HepG2 (cell line): Measurements from ENCODE around the gene MYL9. TPM values are rescaled to one million over a fixed set of nuclear protein-coding genes. Genes with fewer than 3 reads are reported as not detected.
A peak's percentile ranks its signal among the peaks of the same experiment; 100 is the strongest.

Experiments used
- ATAC-seq: fragments of 200-7000 bp; cut with Tn5 transposase; 3 replicates; pipeline ENCODE4 v1.9.1; 2020; ENCODE audit warnings: mild to moderate bottlenecking, moderate library complexity
- BruUV-seq: library from RNA; stranded (reverse); fragments of 400-500 nt; replicated peaks from 2 replicates; lab custom pipeline; 2021; lab: Mats Ljungman, UMichigan
- CTCF ChIA-PET: fragments of 300-600 bp; formaldehyde crosslinking; extraction: SDS; loops from one replicate; lab custom pipeline; 2021; ENCODE audit warnings: low total read pairs, inconsistent platforms, low intra/inter-chr PET ratio; lab: Yijun Ruan, JAX
- POLR2A ChIA-PET: fragments of 350-600 bp; sonication (Branson Sonifier 250); formaldehyde crosslinking; loops from one replicate; lab custom pipeline; 2020; ENCODE audit warnings: antibody characterized with exemption, inconsistent platforms; lab: Yijun Ruan, JAX
- DNase-seq: peaks from one replicate; pipeline ENCODE4 v3.0.0-alpha.2; 2015; ENCODE audit warnings: low spot score
- FAIRE-seq: peaks from 3 replicates; lab custom pipeline; 2011; peaks lifted over from hg19 to GRCh38; lab: Jason Lieb, UNC
- H2AFZ ChIP-seq: one replicate; pipeline ENCODE4 v1.6.1; 2011; ENCODE audit warnings: low read length, inconsistent platforms
- H3K27ac ChIP-seq: fragments of 300-600 bp; 3 replicates; pipeline ENCODE4 v1.8.0; 2011; ENCODE audit warnings: mixed run types, mild to moderate bottlenecking, mixed read lengths, low read length, inconsistent platforms; ENCODE audit not compliant: insufficient read depth; ENCODE audit errors: extremely low read length
- H3K27me3 ChIP-seq, 2 experiments: fragments of 200-600 bp in 1 of 2; 2 replicates in 1 of 2; 3 replicates in 1 of 2; pipeline versions ENCODE4 v1.6.0 to v1.8.0; 2011; ENCODE audit warnings: low read length in 2 of 2, mild to moderate bottlenecking in 2 of 2, moderate library complexity in 2 of 2, inconsistent platforms in 1 of 2; ENCODE audit not compliant: insufficient read depth in 2 of 2, control insufficient read depth in 1 of 2
- H3K36me3 ChIP-seq, 2 experiments: fragments of 200-600 bp in 1 of 2; replicated peaks in 1 of 2; 2 replicates in 1 of 2; 3 replicates in 1 of 2; pipeline versions ENCODE4 v1.5.1 to v1.8.0; 2011; ENCODE audit warnings: low read length in 2 of 2, inconsistent platforms in 1 of 2; ENCODE audit not compliant: insufficient read depth in 2 of 2, control insufficient read depth in 1 of 2
- H3K4me1 ChIP-seq: 2 replicates; pipeline ENCODE4 v1.5.1; 2012; ENCODE audit warnings: low read length, inconsistent platforms; ENCODE audit not compliant: insufficient read depth
- H3K4me2 ChIP-seq: 2 replicates; pipeline ENCODE4 v1.6.0; 2011; ENCODE audit warnings: low read depth, low read length, inconsistent platforms
- H3K4me3 ChIP-seq, 3 experiments: fragments of 200-600 bp in 1 of 3; sonication (generic), shearing (Covaris generic) in 1 of 3; replicated peaks in 1 of 3; 2 replicates each; pipeline ENCODE4 v1.5.1; 2011 to 2016; ENCODE audit warnings: low read length in 3 of 3, inconsistent platforms in 2 of 3, low read depth in 2 of 3, mild to moderate bottlenecking in 2 of 3, control low read depth in 1 of 3, mixed read lengths in 1 of 3; ENCODE audit not compliant: insufficient read depth in 1 of 3
- H3K79me2 ChIP-seq: one replicate; pipeline ENCODE4 v1.6.1; 2011; ENCODE audit warnings: low read length, inconsistent platforms; ENCODE audit not compliant: insufficient read depth
- H3K9ac ChIP-seq: 2 replicates; pipeline ENCODE4 v1.6.0; 2011; ENCODE audit warnings: mild to moderate bottlenecking, low read depth, low read length, inconsistent platforms; ENCODE audit not compliant: insufficient read depth
- H3K9me3 ChIP-seq: 2 replicates; pipeline ENCODE4 v1.5.1; 2012; ENCODE audit warnings: mild to moderate bottlenecking, low read length
- H4K20me1 ChIP-seq: 2 replicates; pipeline ENCODE4 v1.6.0; 2011; ENCODE audit warnings: inconsistent platforms, mild to moderate bottlenecking, low read length, moderate library complexity; ENCODE audit not compliant: insufficient read depth
- KDM5B ChIP-seq: sonication (generic); formaldehyde crosslinking; IDR thresholded peaks from 2 replicates; pipeline ENCODE4 v1.4.0; 2020; ENCODE audit warnings: missing genetic modification reagents, mild to moderate bottlenecking, borderline replicate concordance
- MXI1 ChIP-seq: IDR thresholded peaks from 3 replicates; pipeline ENCODE4 v1.6.1; 2012; ENCODE audit warnings: low read depth, low read length, inconsistent platforms, borderline replicate concordance
- POLR2A ChIP-seq, 2 experiments: IDR thresholded peaks; 2 replicates each; pipeline ENCODE4 v1.6.1; 2011; ENCODE audit warnings: low read depth in 2 of 2, low read length in 2 of 2, mild to moderate bottlenecking in 1 of 2, moderate library complexity in 1 of 2; ENCODE audit not compliant: insufficient read depth in 1 of 2
- REXO4 ChIP-seq: sonication (generic); formaldehyde crosslinking; IDR thresholded peaks from 2 replicates; pipeline ENCODE4 v1.8.0; 2022; ENCODE audit warnings: missing genetic modification reagents, mild to moderate bottlenecking, borderline replicate concordance
- SPEN ChIP-seq: sonication (generic); formaldehyde crosslinking; IDR thresholded peaks from 2 replicates; pipeline ENCODE4 v1.5.1; 2020; ENCODE audit warnings: low read depth, mild to moderate bottlenecking, missing genetic modification reagents
- XRCC5 ChIP-seq: fragments of 200-400 bp; formaldehyde crosslinking; optimal IDR thresholded peaks from 2 replicates; pipeline ENCODE3; 2017; ENCODE audit warnings: mild to moderate bottlenecking, low read length
- ZBTB42 ChIP-seq: sonication (generic); formaldehyde crosslinking; IDR thresholded peaks from 2 replicates; pipeline ENCODE4 v1.5.0; 2020; ENCODE audit warnings: mild to moderate bottlenecking, missing genetic modification reagents
- ZNF230 ChIP-seq: sonication (generic); formaldehyde crosslinking; IDR thresholded peaks from 2 replicates; pipeline ENCODE4 v1.4.0; 2020; ENCODE audit warnings: mild to moderate bottlenecking, missing genetic modification reagents
- ZNF263 ChIP-seq: sonication (generic); formaldehyde crosslinking; IDR thresholded peaks from 2 replicates; pipeline ENCODE4 v1.4.0; 2020; ENCODE audit warnings: missing genetic modification reagents
- ZNF547 ChIP-seq: sonication (generic); formaldehyde crosslinking; IDR thresholded peaks from 2 replicates; pipeline ENCODE4 v1.5.1; 2020; ENCODE audit warnings: mild to moderate bottlenecking, missing genetic modification reagents
- ZNF598 ChIP-seq: sonication (generic); formaldehyde crosslinking; IDR thresholded peaks from 2 replicates; pipeline ENCODE4 v1.5.1; 2020; ENCODE audit warnings: mild to moderate bottlenecking, missing genetic modification reagents, borderline replicate concordance
- WGBS: methylation state at CpG from one replicate; pipeline ENCODE4 v1.1.6; 2017; ENCODE audit warnings: low lambda C conversion rate; 5-methylcytosine and 5-hydroxymethylcytosine counted together
- in situ Hi-C: cut with HindIII; loops from 2 replicates; pipeline ENCODE4 v1.10.0; 2017; ENCODE audit warnings: low pct_unique_long_range_greater_than_20kb; ENCODE audit not compliant: extremely low pct_ligation_motif_present
- intact Hi-C: fragments of 100-400 bp; cut with micrococcal nuclease; formaldehyde crosslinking; loops from one replicate; pipeline ENCODE4 v1.10.0; 2022; ENCODE audit not compliant: unreplicated experiment
- polyA plus RNA-seq, 8 experiments: library from polyadenylated mRNA; depleted of rRNA in 3 of 8; stranded (reverse) in 7 of 8; unstranded in 1 of 8; fragments of >200 nt; fragmentation: Illumina TruSeq in 4 of 8; extraction: Trizol in 4 of 8; gene quantifications; 2 replicates each; pipeline versions ENCODE4 v1.2.1 to v1.2.3, GENCODE V29; 2011 to 2016; ENCODE audit warnings: low read depth in 4 of 8, missing spikeins in 1 of 8, mixed read lengths in 1 of 8; ENCODE audit not compliant: insufficient read depth in 1 of 8
- total RNA-seq, 5 experiments: library from RNA; depleted of rRNA; stranded (reverse); fragments of >200 nt; fragmentation: Illumina TruSeq; extraction: Trizol; gene quantifications; 2 replicates each; pipeline ENCODE4 v1.2.3, GENCODE V29; 2016; ENCODE audit warnings: low read depth in 1 of 5
- TF ChIP-seq, protein P1 (sequence below): sonication (generic); formaldehyde crosslinking; IDR thresholded peaks from 2 replicates; pipeline ENCODE4 v1.5.1; 2020; ENCODE audit warnings: mild to moderate bottlenecking, missing genetic modification reagents, moderate library complexity
- TF ChIP-seq, protein P2 (sequence below): sonication (generic); formaldehyde crosslinking; IDR thresholded peaks from 2 replicates; pipeline ENCODE4 v1.4.0; 2020; ENCODE audit warnings: missing genetic modification reagents
- TF ChIP-seq, protein P3 (sequence below): IDR thresholded peaks from 2 replicates; pipeline ENCODE4 v1.6.1; 2016; ENCODE audit warnings: missing compliant biosample characterization, missing genetic modification reagents, borderline replicate concordance
- TF ChIP-seq, protein P4 (sequence below): IDR thresholded peaks from 2 replicates; pipeline ENCODE4 v1.6.1; 2016; ENCODE audit warnings: mild to moderate bottlenecking, missing biosample characterization, missing genetic modification reagents

MYL9 gene
- total and polyA plus RNA-seq, 2 of the 13 experiments (the other 11 are each of a cell fraction or from before 2014, with no cell fraction given): 0.87 to 2.2 TPM

DNA sequence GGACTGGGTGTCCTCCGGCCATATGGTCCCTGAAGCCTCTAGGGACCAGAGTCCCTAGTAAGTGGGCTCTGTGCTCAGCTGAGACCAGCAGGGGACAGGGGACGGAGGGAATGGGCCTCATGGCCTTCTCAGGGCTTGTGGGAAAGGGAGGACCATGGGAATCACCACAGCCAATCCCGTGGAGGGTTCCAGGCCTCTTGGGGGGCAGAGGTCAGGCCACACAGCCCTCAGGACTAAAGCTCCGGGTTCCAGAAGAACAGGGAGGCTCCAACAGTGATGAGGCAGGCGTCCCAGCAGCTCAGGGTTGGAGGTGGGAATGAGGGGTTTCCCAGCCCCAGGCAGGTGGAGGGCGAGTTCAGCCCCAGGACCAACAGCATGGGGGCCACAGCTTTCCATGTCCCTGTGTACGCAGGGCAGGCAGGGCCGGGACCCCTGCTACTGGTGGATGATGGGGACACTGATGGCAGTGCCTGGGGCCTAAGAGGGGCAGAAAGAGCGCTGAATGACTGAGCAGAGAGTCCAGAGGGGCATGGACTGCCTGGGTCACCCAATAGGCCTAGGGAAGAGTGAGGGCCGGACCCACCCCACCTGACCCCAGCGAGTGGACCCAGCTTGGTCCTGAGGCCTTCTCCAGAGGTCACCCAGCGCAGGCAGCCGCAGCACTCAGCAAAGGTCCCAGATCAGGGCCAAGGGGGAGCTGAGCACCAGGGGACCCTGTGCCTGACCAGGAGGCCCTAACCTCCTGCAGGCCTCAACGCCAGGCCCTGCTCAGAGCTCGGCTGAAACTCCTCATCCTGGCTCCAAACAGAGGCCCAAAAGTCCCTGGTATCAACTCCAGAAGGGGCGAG lies 8.8 kb downstream of the MYL9 start:
- FAIRE-seq (no peak), ATAC-seq (peak; percentile 41), DNase-seq (no peak)
- Histone ChIP-seq H3K36me3 (no peaks in the 10 kb centered on the region), H4K20me1 (no peaks in the 10 kb centered on the region), H3K27me3 (no peaks in the 10 kb centered on the region), H3K9ac (peak overlapping the region; percentile 39; the same call in 1 of the 2 replicates), H2AFZ (no peak overlapping the region), H3K27ac (no peak overlapping the region), H3K4me1 (peaks cover 52% of the 10 kb centered on the region), H3K4me2 (peak overlapping the region; percentile 38), H3K9me3 (no peaks in the 10 kb centered on the region), H3K79me2 (no peaks in the 10 kb centered on the region), H3K4me3 (peak overlapping the region in 1 of 3 experiments; percentile 24; a peak in 1 of 6 replicates)
- BruUV-seq: no TSS peak
- intact Hi-C loops: loop anchor here (10.0 kb wide), 1 partner anchor 205 kb away; no protein-coding TSS in a partner anchor
- ChIA-PET CTCF (no interaction called here), POLR2A (interaction anchor here (0.9 to 1.4 kb wide), 2 partner anchors 25 to 55 kb away, joined by 3 read pairs; partner anchors contain the start of gene RAB5IF)
- WGBS: 63% methylated on average over 14 of the region's 16 CpGs
- in situ Hi-C loops: no loop called here
- TF ChIP-seq REXO4 (CRISPR knock-in tag) (no peak), SPEN (0 out of 2 replicates have a peak, but pooled peaks have one; percentile 8), ZNF263 (CRISPR knock-in tag) (peak; percentile 48; the same call in 1 of the 2 replicates), MXI1 (no peak), XRCC5 (peak; percentile 33), ZNF547 (CRISPR knock-in tag) (0 out of 2 replicates have a peak, but pooled peaks have one; percentile 28), ZNF598 (CRISPR knock-in tag) (0 out of 2 replicates have a peak, but pooled peaks have one; percentile 65), ZNF230 (0 out of 2 replicates have a peak, but pooled peaks have one; percentile 37), POLR2A (IDR thresholded peaks at IDR 0.05; ENCODE audit: insufficient read depth in 1 of 2, low read depth in 2 of 2, low read length in 2 of 2) (0 out of 4 replicates have a peak, but pooled peaks of 1 of the 2 experiments have one; percentile 22), KDM5B (CRISPR knock-in tag) (peak; percentile 69; the same call in 1 of the 2 replicates), ZBTB42 (CRISPR knock-in tag) (no peak)
- TF ChIP-seq, protein P1, sequence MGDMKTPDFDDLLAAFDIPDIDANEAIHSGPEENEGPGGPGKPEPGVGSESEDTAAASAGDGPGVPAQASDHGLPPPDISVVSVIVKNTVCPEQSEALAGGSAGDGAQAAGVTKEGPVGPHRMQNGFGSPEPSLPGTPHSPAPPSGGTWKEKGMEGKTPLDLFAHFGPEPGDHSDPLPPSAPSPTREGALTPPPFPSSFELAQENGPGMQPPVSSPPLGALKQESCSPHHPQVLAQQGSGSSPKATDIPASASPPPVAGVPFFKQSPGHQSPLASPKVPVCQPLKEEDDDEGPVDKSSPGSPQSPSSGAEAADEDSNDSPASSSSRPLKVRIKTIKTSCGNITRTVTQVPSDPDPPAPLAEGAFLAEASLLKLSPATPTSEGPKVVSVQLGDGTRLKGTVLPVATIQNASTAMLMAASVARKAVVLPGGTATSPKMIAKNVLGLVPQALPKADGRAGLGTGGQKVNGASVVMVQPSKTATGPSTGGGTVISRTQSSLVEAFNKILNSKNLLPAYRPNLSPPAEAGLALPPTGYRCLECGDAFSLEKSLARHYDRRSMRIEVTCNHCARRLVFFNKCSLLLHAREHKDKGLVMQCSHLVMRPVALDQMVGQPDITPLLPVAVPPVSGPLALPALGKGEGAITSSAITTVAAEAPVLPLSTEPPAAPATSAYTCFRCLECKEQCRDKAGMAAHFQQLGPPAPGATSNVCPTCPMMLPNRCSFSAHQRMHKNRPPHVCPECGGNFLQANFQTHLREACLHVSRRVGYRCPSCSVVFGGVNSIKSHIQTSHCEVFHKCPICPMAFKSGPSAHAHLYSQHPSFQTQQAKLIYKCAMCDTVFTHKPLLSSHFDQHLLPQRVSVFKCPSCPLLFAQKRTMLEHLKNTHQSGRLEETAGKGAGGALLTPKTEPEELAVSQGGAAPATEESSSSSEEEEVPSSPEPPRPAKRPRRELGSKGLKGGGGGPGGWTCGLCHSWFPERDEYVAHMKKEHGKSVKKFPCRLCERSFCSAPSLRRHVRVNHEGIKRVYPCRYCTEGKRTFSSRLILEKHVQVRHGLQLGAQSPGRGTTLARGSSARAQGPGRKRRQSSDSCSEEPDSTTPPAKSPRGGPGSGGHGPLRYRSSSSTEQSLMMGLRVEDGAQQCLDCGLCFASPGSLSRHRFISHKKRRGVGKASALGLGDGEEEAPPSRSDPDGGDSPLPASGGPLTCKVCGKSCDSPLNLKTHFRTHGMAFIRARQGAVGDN: peak; percentile 51
- TF ChIP-seq, protein P2, sequence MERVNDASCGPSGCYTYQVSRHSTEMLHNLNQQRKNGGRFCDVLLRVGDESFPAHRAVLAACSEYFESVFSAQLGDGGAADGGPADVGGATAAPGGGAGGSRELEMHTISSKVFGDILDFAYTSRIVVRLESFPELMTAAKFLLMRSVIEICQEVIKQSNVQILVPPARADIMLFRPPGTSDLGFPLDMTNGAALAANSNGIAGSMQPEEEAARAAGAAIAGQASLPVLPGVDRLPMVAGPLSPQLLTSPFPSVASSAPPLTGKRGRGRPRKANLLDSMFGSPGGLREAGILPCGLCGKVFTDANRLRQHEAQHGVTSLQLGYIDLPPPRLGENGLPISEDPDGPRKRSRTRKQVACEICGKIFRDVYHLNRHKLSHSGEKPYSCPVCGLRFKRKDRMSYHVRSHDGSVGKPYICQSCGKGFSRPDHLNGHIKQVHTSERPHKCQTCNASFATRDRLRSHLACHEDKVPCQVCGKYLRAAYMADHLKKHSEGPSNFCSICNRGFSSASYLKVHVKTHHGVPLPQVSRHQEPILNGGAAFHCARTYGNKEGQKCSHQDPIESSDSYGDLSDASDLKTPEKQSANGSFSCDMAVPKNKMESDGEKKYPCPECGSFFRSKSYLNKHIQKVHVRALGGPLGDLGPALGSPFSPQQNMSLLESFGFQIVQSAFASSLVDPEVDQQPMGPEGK (CRISPR knock-in tag): 0 out of 2 replicates have a peak, but pooled peaks have one; percentile 16
- TF ChIP-seq, protein P3, sequence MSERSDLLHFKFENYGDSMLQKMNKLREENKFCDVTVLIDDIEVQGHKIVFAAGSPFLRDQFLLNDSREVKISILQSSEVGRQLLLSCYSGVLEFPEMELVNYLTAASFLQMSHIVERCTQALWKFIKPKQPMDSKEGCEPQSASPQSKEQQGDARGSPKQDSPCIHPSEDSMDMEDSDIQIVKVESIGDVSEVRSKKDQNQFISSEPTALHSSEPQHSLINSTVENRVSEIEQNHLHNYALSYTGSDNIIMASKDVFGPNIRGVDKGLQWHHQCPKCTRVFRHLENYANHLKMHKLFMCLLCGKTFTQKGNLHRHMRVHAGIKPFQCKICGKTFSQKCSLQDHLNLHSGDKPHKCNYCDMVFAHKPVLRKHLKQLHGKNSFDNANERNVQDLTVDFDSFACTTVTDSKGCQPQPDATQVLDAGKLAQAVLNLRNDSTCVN: no peak
- TF ChIP-seq, protein P4, sequence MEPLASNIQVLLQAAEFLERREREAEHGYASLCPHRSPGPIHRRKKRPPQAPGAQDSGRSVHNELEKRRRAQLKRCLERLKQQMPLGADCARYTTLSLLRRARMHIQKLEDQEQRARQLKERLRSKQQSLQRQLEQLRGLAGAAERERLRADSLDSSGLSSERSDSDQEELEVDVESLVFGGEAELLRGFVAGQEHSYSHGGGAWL (CRISPR knock-in tag): peak; percentile 16; the same call in 1 of the 2 replicates
